Fibroblast of peridontal ligament (primary cell): ENCODE measurements around the gene THOC2.
"Not testable (repeated sequence)": the region's sequence is repeated elsewhere in the genome, so short reads cannot be mapped to it uniquely, and the experiment has no call there.

Source experiments
- DNase-seq: peaks from one replicate; pipeline ENCODE4 v3.0.0-alpha.2; 2010; ENCODE audit errors: extremely low read depth

THOC2 gene

GRCh38 chrX:123738378-123738940, 5.6 kb upstream of the THOC2 start:
- DNase-seq, result no peak

- peak; percentile 77 for DNase-seq
These were observed 3.6 kb upstream of the THOC2 start for GRCh38 chrX:123736333-123736921.

GRCh38 chrX:123735137-123735536, 2.3 kb upstream of the THOC2 start:
- not testable (repeated sequence) for DNase-seq

GRCh38 chrX:123734079-123734478, 1.2 kb upstream of the THOC2 start:
- DNase-seq, result not testable (repeated sequence)

DNA sequence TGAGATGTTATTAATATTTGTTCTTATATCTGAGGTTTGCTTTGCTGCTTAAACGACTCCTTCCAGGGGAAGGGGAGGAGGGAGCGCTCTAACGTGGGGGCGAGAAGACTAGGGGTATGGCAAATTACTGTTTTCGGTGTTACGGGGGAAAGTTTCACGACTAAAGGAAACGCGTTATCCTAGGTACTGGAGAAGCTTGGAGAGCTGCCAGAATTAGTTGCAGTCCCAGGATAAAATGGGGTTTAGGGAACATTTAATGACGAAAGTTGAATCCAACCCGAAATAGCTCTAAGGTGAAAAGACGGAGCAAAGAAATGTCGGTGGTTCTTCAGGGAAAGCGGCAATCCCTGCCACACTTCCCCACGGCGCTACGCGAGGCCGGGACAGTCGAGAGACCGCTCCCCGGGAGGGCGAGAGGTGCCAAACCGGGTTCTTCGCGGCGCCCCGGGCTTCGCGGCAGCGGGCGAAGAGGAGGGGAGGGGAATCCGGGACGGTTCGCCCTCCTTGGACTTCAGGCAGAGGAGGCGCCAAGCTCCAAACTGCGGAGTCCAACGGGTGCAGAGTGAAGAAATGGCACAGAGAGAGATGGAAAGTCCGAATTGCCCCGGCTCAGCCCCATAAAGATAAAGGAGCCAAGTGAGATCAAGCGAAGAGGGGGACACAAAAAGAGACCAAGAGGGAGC, 724 bp downstream of the THOC2 start:
- DNase-seq, result no peak

GRCh38 chrX:123731258-123731986, 1.4 kb downstream of the THOC2 start:
- DNase-seq, result no peak

DNA sequence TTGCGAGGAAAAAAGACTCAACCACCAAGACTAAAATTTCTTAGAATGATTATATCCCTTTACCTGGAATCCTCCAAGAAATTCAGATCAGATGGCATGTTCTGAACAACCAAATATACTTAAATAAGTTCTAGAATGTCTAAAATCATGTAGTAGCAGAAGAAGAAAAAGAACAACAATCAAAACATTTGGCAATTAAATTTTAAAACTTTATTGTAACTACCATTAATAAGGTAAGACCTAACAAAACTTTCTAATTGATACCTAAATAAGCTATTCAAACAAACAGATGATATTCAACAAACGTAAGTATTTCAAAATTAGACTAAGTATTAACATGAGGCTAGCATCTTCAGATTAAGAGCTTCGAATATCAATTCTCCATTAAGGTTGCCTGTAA, 4.3 kb downstream of the THOC2 start:
- no peak for DNase-seq

DNA sequence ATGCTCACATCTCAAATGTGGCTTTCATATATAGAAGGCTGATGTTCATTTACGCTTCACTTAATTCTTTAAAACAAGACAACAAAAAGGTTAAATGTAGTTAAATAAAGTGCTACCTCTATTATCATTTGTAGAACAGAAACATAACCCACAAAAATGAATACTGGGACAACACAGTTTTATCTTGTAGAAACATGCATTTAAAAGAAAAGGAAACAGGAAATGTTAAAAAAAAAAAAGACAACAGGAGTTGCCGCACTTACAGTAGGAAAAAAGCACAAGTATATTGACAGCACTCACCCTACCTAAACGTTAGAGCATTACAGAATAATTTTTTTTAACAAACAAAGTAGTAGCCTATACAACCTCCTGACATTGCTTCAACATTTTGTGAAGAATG, 4.8 kb downstream of the THOC2 start:
- no peak for DNase-seq

GRCh38 chrX:123722193-123722592, 10.7 kb downstream of the THOC2 start:
- not testable (repeated sequence) for DNase-seq

- DNase-seq, result no peak
These were observed 12.4 kb downstream of the THOC2 start for GRCh38 chrX:123720486-123720885.

DNA sequence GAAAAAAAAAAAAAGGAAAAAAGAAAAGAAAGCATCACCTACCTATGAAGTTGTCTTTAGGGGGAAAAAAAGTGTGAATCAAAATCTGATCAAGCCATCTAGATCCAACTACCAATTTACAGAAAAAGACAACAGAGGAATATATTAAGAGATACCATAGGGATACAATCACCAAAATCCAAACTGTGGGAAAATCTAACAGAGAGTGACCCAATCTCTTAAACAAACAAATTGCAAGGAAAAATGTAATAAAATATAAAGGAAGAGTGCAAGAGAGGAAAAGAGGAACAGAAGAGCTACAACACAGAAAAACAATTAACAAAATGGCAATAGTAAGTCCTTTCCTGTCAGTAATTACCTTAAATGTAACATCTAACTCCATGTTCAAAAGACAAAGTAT, 19.0 kb downstream of the THOC2 start:
- peak; percentile 46 for DNase-seq

DNA sequence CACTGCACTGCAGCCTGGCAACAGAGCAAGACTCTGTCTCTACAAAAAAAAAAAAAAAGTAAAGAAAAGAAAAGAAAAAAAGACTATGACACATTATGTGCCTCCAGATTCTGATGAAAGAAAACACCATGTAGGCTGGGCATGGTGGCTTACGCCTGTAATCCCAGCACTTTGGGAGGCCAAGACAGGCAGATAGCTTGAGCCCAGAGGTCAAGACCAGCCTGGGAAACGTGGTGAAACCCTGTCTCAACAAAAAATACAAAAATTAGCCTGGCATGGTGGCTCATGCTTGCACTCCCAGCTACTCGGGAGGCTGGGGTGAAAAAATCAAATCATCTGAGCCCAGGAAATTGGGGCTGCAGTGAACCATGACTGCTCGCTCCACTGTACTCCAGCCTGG, 19.4 kb downstream of the THOC2 start:
- no peak for DNase-seq

- not testable (repeated sequence) for DNase-seq
These were observed 21.7 kb downstream of the THOC2 start for GRCh38 chrX:123711201-123711600.

- DNase-seq, result no peak
These were observed 28.1 kb downstream of the THOC2 start for GRCh38 chrX:123704781-123705180.

- peak; percentile 39 for DNase-seq
These were observed 33.8 kb downstream of the THOC2 start for GRCh38 chrX:123698979-123699520.

DNA sequence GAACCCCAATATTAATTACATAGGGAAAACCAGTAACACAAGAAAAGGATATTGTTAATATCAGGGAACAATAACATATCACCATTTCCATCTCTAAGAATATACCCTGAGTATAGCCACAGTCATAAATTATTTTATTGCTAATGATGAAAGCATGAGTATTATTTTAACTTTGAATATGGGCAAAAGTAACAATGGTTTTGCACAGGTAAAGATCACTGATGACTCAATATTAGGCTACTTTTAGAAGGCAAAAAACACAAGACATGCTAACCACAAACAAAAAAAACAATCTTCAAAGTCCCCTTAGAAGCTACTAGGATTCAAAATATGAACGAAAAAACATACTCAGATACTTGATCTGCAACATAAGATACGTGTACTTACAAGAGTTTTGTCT, 36.5 kb downstream of the THOC2 start:
- DNase-seq, result no peak

- no peak for DNase-seq
These were observed 37.6 kb downstream of the THOC2 start for GRCh38 chrX:123695242-123695641.

DNA sequence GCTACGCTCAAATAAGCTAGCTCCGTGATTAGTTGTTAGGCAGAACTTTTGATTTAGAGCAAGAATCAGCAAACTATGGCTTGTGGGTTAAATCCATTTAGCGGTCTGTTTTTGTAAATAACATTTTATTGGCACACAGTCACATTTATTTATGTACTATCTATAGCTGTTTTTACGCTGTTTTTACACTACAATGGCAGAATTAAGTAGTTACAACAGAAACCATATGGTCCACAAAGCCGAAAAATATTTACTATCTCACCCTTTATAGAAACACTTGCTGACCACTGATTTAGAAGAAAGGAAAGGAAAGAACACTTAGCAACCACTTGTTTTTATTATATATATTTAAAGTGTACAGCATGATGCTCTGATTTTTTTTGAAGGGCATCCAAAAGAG, 41.1 kb downstream of the THOC2 start:
- no peak for DNase-seq

GRCh38 chrX:123688524-123688923, 44.3 kb downstream of the THOC2 start:
- no peak for DNase-seq

GRCh38 chrX:123685232-123685631, 47.6 kb downstream of the THOC2 start:
- no peak for DNase-seq

GRCh38 chrX:123682186-123682585, 50.7 kb downstream of the THOC2 start:
- DNase-seq, result no peak

GRCh38 chrX:123679733-123680460, 53.0 kb downstream of the THOC2 start:
- DNase-seq, result not testable (repeated sequence)
